Measurements from ENCODE around the gene ABHD12B.
"Not testable (repeated sequence)": the region's sequence is repeated elsewhere in the genome, so short reads cannot be mapped to it uniquely, and the experiment has no call there.

The ABHD12B gene

DNA sequence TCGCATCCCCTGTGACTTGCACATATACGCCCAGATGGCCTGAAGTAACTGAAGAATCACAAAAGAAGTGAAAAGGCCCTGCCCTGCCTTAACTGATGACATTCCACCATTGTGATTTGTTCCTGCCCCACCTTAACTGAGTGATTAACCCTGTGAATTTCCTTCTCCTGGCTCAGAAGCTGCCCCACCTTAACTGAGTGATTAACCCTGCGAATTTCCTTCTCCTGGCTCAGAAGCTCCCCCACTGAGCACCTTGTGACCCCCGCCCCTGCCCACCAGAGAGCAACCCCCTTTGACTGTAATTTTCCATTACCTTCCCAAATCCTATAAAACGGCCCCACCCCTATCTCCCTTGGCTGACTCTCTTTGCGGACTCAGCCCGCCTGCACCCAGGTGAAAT, 24.6 kb downstream of the ABHD12B start:
- not testable (repeated sequence) for DNase-seq (ENCODE audit: low spot score)

DNA sequence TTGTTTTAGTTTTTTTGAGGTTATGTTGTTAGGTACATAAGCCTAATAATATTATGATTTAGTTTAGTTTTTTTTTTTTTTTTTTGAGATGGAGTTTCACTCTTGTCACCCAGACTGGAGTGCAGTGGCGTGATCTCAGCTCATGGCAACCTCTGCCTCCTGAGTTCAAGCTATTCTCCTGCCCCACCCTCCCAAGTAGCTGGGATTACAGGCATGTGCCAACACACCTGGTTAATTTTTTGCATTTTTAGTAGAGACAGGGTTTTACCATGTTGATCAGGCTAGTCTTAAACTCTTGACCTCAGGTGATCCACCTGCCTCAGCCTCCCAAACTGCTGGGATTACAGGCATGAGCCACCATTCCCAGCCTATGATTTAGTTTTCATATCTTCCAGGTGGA, 25.2 kb downstream of the ABHD12B start:
- not testable (repeated sequence) for DNase-seq (ENCODE audit: low spot score)

DNA sequence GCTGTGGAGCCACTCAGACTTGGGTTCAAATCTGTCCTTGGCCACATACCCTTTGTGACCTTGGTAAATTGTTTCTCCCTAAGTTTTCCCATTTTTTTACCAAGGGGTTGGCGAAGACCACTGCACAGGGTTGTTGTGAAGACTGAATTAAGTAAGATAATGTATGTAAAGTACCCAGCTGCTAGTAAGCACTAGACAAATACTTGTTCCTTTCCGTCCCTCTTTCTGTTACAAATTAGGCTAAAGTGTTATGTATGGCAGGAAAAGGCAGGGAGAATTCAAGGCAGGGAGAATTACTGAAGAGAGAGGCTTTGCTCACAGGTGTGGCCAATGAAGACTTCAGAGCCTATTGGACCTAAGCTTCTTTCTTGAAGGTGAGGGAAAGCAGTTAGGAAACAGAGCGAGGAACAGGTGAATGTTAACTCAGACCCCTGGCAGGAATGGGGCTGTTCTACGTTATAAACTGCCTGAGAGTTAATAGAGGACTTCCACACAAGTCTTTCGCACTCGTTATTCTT, 25.9 kb downstream of the ABHD12B start:
- no peak for DNase-seq (ENCODE audit: low spot score)

DNA sequence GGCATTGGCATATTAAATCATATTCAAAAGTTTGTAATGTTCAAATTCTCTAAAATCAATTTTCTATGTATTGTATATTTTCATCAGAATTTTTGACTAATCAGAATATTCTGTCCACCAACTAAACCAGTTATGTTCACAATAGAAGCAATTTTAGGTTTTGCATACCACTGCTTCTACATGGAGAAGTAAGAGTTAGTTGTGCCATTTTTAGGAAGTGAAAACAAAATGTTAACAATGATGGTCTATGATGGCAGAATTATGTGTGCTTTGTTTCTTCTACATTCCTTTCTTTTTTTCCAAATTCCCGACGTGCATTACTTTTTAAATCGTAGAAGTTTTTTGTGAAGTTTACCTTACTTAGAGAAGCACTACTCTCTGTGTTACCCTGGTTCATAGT, 29.5 kb downstream of the ABHD12B start:
- DNase-seq (ENCODE audit: low spot score), result no peak

DNA sequence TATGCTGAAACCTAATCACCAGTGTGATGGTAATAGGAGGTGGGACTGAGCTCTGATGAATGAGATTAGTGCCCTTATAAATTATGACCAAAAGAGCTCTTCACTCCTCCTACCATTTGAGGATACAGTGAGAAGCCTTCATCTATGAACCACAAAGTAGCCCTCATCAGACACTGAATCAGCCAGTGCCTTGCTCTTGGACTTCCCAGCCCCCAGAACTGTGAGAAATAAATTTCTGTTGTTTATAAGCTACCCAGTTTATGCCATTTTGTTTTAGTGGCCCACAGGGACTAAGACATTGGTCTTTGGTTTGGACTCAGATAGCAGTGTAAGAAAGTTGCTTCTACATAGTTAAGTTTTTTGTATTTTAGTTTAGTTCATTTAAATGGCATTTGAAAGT, 32.9 kb downstream of the ABHD12B start:
- no peak for DNase-seq (ENCODE audit: low spot score)

DNA sequence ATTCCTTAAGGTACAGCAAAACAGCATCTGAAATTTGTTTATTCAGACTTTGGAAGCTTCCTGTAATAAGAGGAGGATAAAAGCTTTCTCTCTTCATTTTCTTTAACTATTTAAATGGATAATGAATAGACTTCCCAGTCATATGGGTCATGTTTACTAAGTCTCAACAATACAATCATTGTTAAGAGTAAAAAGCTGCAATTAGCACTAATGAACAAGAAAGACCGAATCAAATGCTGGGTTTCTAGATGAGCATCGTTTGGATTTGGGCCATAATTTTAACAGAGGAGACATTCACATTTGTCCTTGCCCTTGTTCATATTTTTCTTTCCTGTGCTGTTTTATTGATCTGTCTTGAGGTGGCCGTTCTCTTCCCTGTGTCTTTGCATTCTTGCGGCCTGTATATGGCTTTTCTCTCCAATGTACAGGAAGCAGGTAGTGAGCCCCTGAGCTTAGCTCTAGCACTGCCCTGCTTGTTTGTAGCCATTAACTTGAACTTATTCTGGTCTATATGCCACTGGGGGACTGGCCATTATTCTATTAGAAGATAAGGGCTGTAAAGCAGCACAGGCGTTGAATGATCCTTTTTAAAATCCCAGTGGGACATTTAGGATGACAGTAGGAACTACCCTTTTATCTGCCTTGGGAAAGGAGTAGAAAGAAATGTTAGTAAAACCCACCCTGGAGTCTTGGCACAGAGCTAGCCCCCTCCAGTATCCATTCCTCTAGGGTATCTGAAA, 34.6 kb downstream of the ABHD12B start:
- no peak for DNase-seq (ENCODE audit: low spot score)

DNA sequence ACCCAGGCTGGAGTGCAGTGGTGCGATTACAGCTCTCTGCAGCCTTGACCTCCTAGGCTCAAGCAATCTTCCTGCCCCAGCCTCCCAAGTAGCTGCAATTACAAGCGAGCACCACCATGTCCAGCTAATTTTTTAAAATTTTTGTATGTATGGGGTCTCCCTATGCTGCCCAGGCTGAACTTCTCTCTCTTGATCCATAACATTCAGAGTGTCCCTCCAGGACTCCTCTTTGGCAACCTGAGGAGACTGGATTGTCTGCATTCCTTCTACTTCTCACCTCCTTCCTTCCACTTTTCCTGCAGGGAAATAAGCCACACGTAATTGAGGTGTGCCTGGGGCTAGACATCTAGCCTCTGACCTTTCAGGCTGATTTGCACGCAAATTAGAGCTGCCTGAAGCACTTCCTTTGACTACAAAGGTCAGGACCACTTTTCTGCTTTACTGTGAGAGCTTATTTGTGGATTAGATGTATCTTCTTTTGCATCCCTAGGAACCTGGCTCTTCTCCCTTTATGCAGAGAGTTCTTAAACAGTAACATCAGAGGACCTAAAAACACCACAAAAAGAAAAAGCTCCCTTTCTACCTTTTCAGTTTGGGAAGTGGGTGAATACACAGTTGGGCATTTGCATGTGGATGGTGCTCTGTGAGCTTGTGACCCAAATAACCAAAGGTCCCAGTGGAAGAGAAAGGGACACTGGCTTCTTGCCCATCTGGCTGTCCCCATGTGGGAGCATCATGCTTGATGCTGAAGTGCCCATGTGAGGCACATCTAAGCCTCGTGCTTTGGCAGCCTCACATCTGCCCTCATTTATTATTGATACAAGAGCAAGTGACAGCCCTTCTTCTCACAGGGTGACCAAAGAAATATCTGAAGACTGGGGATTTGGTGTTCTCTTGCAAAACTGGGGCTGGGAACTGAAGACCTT, 38.9 kb downstream of the ABHD12B start:
- no peak for DNase-seq (ENCODE audit: low spot score)

DNA sequence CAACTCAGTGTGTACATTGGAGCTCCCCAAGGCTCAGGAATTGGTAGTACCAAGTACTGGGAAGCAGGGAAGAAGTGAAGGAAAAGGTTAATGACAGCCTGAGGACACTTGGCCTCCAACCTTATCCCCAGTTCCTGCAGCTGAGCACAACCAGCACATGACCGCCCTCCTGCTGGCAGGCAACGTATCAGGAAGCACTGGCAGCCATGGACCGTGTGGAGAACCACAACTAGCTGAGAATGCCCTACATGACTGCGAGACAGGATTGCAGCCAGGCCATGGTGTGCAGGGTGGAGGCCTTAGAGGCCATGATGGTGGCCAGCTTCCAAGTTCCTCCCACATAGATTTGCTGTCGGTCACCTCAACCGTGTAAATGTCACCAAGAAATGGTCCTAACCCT, 45.6 kb downstream of the ABHD12B start:
- no peak for DNase-seq (ENCODE audit: low spot score)

DNA sequence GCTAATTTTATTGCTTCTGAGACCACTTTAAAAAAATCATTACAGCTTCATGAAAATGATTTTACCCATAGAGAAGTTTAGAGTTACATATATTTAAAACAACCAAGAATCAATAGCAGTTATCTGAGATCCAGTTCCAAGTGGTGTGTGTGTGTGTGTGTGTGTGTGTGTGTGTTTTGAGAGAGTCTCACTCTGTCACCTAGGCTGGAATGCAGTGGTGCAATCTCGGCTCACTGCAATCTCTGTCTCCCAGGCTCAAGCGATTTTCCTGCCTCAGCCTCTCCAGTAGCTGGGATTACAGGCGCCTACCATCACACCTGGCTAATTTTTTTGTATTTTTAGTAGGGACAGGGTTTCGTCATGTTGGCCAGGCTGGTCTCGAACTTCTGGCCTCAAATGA, 47.7 kb downstream of the ABHD12B start:
- not testable (repeated sequence) for DNase-seq (ENCODE audit: low spot score)

DNA sequence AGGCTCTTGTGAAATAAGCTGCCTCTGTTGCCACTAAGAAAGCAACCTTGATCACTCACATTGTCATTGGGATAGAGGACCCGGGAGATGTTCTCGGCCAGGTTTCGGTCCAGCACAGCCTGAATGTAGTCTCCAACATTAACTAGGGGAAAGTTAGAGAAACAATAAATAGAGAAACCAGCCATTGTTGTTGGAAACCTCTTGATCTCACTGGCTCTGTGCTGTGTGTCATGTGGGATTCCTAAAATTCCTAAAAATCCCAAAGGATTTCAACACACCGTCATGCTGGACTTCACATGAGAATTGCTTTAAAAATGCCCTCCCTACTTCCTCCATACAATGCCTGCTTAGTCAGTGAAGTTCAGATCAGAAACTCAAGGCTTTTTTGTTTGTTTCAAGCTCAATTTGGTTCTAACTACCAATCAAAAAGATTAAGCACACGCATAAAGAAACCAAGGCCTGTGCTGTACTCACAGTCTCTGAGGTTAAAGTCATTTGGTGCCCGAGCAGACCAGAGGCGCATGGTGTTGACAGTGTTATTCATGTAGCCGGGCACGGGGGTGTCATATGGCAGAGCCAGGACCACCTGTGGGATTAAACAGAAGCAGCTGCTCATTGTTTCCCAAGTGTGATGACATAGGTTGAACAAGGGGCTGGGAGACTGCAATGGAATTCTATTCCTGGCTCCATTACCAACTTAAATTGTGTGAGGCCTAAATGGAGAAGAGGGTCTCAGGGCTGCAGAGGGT, 48.8 kb downstream of the ABHD12B start:
- peak; percentile 89 for DNase-seq (ENCODE audit: low spot score)

DNA sequence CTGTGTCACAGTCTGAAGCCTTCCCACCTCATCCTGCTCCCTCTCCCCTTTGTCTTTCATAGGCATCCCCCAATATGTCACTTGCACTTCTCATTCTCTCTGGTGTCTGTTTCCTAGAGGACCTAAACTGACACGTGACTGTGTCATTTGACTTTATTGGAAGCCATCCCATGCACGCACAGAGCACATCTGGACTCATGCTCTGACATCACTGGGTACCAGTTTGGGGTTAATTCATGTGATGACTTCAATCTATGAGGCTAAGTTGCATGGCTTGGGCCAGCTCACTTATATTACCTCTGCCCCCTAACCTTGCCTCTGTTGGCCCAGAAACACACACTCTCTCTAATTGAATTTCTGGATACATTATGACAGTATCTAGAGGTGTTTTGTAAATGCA, 51.0 kb downstream of the ABHD12B start:
- DNase-seq (ENCODE audit: low spot score), result no peak

DNA sequence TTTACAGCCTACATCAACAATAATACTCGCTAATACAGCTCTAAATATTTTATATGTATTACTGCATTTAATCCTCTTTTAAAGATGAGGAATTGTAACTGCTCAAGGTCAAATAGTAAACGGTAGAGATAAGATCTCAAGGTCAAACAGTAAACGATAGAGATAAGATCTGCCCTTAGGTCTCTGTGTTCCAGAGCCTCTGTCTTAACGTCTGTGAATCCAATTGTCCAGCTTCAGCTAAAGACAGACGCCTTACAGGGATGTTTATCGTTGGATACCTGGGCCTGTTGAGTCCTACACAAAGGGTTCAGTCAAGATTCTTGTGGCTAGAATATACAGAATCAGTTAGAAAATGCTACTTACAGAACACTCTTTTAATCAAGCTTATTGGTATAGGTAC, 52.4 kb downstream of the ABHD12B start:
- no peak for DNase-seq (ENCODE audit: low spot score)

DNA sequence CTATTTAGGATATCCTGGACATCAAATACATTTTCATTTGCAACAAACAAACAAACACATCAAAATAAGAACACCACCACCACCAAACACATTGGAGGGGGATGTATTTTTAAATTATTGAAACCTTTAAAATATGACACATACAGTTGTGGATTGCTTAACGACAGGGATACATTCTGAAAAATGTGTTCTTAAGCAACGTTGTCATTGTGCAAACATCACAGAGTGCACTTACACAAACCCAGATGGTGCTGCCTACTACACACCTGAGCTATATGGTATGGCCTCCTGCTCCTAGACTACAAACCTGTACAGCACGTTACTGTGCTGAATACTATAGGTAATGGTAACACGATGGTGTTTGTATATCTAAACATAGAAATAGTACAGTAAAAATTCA, 53.0 kb downstream of the ABHD12B start:
- DNase-seq (ENCODE audit: low spot score), result no peak

DNA sequence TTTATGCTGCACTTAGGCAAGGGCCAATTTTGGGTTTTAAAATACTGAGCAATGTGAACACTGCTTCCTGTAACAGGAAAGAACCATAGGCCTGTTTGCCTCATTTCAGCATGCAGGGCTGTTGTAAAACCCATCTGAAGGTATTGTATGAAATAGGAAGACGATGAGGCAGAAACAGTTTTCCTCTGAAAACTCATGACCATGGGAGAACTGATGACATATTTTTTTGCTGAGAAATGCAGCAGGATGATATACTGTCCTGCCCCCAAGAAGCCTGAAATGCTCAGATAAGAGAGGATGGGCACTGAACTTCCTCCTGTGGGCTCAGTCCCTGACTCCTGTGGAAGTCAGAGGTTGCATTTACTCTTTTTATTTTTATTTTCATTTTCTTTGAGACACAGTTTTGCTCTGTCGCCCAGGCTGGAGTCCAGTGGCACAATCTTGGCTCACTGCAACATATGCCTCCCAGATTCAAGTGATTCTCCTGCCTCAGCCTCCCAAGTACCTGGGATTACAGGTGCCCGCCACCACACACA, 55.1 kb downstream of the ABHD12B start:
- no peak for DNase-seq (ENCODE audit: low spot score)

DNA sequence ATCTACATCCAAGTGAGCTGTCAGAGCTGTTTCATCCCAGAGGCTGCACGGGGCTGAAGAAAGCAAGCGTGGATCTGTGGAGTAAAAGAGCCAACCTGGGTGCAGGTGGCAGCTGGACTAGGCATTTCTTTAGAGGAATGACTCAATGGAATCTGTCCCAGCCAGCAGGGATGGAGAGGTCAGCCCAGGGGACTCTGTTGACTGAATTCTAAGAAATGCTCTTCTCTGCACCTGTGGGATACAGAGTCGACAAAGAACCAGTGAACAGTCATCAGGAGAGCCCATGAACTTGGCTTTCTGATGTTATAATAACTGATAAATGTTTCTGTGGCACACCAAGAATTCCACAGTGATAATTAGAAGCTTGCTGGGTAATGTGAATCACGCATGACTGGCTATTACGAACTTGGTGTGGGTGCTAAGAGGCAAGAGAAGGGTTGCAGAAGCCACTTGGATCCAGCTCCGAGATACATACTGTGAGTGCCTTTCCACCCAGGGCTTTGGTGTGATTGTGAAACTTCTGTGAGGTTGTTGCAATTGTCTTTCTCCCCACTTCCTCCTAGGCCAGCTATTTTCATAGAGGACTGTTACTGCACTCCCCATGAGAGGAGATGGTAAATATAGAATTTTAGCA, 56.3 kb downstream of the ABHD12B start:
- peak; percentile 17 for DNase-seq (ENCODE audit: low spot score)

DNA sequence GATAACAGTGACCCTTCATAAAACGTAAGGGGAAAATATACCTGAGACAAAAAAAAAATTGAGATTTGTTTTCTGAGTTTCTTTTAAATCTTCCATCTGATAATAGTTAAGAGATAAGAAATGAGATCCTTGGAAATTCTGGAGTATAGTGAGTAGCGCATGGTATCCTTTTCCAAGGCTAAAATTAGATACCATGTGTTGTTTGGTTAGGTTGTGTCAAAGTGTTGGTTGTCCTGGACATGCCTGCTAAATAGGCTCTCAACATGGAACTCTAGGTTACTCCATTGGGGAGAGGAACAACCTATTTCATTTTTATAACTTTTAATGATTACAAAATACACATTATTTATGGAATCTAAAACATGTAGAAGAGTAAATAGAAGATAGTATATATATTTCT, 57.7 kb downstream of the ABHD12B start:
- no peak for DNase-seq (ENCODE audit: low spot score)

DNA sequence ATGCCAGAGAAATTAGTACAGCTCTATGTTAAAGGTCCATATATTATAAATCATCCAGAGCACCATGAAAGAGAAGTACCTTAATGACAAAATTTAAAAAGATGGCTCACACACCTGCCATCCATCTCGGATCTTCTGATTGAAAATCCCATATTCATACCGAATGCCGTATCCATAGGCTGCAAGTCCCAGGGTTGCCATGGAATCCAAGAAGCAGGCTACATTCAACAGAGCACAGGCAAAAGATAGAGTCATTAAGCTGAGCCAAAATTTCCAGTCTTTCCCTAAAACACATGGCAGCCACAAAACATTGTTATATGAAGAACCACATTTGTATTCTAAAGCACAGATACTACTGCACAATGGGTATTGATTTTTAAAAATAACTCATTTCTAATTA, 59.7 kb downstream of the ABHD12B start:
- DNase-seq (ENCODE audit: low spot score), result no peak

DNA sequence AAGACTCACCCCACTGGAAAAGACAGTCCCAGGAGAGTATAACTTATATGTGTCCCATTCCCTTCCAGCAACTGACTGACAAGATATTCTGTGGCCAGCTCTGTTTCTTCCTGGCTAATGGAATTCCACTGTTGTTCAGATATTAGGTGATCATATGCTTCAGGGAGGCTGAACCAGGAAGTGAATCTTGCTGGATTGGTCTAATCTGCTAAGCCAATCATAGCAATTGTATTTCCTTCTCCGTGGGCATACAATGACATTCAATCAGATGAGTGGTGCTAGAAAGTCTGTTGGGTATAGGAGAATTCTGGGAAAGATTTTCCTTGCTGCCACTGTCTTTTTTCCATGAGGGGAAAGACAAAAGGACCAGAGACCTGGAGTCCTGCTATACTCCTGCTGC, 60.3 kb downstream of the ABHD12B start:
- DNase-seq (ENCODE audit: low spot score), result peak; percentile 44

DNA sequence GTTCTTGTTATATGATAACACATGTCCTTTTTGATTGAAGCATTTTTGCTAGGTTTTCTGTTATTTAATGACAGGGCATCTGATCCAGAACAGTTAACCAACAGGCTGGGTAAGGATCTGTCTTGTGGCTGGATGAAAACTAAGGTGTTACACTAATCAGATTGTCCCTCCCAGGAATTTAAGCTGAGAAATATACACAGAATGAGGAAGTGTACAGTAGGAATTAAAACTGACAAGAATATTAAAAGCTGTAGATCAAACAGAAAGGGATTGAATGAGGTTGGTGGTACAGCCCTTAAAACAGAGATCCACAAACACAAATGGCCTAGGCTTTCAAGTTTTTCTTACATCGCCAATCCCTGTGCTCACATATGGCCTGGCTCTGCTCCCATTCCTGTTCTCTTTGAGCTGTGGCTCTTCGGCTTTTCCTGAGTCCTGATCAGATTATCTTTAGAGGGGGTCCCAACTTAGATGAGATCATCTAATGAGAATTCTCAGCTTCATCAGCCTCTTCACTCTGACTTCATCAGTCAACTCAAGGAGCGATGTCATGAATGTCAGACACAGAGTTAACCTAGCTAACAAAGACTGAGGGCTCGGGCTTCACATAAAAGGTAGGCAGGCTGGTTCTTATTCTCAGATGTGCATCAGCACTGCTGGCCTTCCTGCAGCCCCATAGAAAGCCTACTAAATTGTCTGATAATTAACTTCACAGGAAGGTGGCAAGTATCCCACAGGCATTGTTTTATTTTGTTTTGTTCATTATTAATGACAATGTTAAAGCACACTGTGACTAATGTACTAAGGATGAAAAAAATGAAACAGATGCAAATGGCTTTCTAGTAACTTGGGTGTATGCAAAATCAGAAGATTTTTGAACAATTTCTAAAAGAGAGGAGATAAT, 61.0 kb downstream of the ABHD12B start:
- peak; percentile 67 for DNase-seq (ENCODE audit: low spot score)

Measured in kidney tubule cell (primary cell).